Spinal cord (tissue), 10 donors: ENCODE results near the gene TFB2M. TPM values are rescaled to one million over a fixed set of nuclear protein-coding genes. Genes with fewer than 3 reads are reported as not detected.

ENCODE experiments used
- DNase-seq, 6 donors: peaks; one replicate each; pipeline versions ENCODE4 v3.0.0 to v3.0.0-alpha.2; 2013 to 2015; ENCODE audit warnings: low spot score in 6 of 6, low read depth in 4 of 6
- H3K27ac ChIP-seq: one replicate; pipeline ENCODE4 v1.5.1; 2013; ENCODE audit warnings: low read depth, low read length, control low read depth
- H3K27me3 ChIP-seq: one replicate; pipeline ENCODE4 v1.6.1; 2013; ENCODE audit warnings: low read length; ENCODE audit not compliant: control insufficient read depth, insufficient read depth
- H3K36me3 ChIP-seq: one replicate; pipeline ENCODE4 v1.6.1; 2013; ENCODE audit warnings: low read length; ENCODE audit not compliant: control insufficient read depth, insufficient read depth
- H3K4me1 ChIP-seq: one replicate; pipeline ENCODE4 v1.6.1; 2013; ENCODE audit warnings: low read length; ENCODE audit not compliant: control insufficient read depth, insufficient read depth
- H3K4me3 ChIP-seq: one replicate; pipeline ENCODE4 v1.5.1; 2013; ENCODE audit warnings: low read depth, low read length, control low read depth
- H3K9me3 ChIP-seq: one replicate; pipeline ENCODE4 v1.6.1; 2013; ENCODE audit warnings: low read length; ENCODE audit not compliant: control insufficient read depth, insufficient read depth
- WGBS: methylation state at CpG from one replicate; pipeline ENCODE4 v1.1.5; 2013; ENCODE audit warnings: missing lambda C conversion rate; ENCODE audit not compliant: insufficient coverage; 5-methylcytosine and 5-hydroxymethylcytosine counted together
- polyA plus RNA-seq, 2 donors: library from polyadenylated mRNA; unstranded; fragments of 120-200 nt; gene quantifications; one replicate each; pipeline ENCODE4 v1.2.1, GENCODE V29; 2013; ENCODE audit not compliant: insufficient read length in 2 of 2
- total RNA-seq, 2 donors: library from RNA; depleted of rRNA in 1 of 2; stranded (reverse); fragments of 120-200 nt in 1 of 2; fragments of >200 nt in 1 of 2; gene quantifications; one replicate each; pipeline versions ENCODE4 v1.2.3 to v1.2.4, GENCODE V29; 2013 to 2014
- donor health status: healthy.

TFB2M gene
- total and polyA plus RNA-seq, 4 donors: 8.1 to 14.4 (median 9.0) TPM

DNA sequence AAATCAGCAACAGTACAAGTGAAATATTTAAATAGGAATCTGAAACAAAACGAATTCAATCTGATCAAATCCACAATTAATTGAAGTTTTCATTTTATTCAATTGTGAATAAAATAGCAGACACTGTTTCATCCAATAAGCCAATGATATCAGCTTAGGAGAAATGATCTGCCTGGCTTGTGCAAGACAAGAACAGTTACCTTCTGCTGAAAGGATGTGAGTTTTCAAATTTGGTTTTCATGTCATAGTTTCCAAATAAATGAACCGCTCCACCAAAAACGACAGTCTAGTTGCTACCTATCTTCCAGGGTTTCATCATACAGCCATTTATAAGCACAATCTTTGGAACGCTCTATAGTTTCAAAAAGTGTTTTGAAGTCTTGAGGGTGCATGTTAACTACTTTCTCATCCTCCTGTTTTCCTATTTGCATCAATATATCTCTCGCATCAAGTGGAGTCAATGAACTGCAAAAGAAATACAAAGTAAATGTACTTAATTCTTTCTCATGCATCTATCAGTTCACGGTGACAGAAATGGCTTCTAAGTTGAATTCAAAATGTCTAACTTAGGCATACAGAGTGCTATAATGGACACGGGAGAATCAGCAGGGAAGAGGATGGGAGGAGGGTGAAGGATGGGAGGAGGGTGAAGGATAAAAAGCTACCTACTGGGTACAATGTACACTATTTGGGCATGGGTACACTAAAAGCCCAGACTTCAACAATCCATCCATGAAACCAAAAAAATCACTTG, 25.1 kb downstream of the TFB2M start:
- whole genome bisulfite sequencing: 100% methylated on average over 1 of the region's 7 CpGs

DNA sequence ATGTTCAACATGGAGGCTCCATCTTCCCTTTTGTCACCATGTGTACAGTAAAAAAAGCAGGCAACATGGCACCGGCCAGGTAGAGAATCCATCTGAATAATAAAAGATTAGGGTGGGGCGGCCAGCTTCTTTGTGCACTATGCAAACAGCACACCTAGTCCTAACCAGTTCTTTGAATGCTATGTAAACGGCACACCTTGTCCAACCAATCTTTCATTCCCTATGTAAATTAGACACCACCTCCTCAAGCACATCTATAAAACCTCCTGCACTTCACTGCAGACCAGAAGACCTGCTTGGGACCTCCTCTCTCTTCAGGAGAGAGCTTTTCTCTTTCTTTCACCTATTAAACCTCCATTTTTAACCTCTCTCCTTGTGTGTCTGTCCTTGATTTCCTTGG, 28.2 kb downstream of the TFB2M start:
- Histone ChIP-seq H3K4me1 (no peaks in the 10 kb centered on the region), H3K27me3 (no peaks in the 10 kb centered on the region), H3K27ac (no peak overlapping the region), H3K4me3 (no peak overlapping the region), H3K9me3 (no peaks in the 10 kb centered on the region), H3K36me3 (peaks cover 9% of the 10 kb centered on the region)
- no peak for DNase-seq
- 87% methylated on average over 1 of the region's 3 CpGs for WGBS

More for the DNA sequence above, 25.1 kb downstream of the TFB2M start:
- Histone ChIP-seq H3K27me3 (no peaks in the 10 kb centered on the region), H3K4me1 (no peaks in the 10 kb centered on the region), H3K36me3 (peaks cover 29% of the 10 kb centered on the region), H3K4me3 (no peak overlapping the region), H3K9me3 (no peaks in the 10 kb centered on the region), H3K27ac (no peak overlapping the region)
- DNase-seq: no peak

DNA sequence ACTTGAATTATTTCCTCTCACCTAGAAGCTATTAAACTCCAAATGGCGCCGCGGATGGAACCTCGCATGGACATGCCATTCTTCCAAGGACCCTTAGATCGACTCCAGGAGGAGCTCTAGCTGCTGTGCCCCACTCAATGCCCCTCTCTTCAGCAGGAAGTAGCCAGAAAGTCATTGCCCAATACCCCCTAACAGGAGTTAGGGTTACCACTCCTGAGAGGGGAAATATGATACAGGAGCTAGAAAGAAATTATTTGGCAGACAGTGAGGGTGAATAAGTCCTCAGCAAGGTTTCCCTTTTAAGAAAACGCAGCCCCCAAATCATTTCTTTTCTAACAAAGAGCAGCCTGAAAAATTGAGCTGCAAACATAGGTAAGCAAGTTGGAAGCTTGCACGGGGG, 28.6 kb downstream of the TFB2M start:
- Histone ChIP-seq H3K4me1 (no peaks in the 10 kb centered on the region), H3K36me3 (peaks cover 7% of the 10 kb centered on the region), H3K4me3 (no peak overlapping the region), H3K27me3 (no peaks in the 10 kb centered on the region), H3K27ac (no peak overlapping the region), H3K9me3 (no peaks in the 10 kb centered on the region)
- WGBS: 80% methylated on average over 5 of the region's 7 CpGs
- no peak for DNase-seq

DNA sequence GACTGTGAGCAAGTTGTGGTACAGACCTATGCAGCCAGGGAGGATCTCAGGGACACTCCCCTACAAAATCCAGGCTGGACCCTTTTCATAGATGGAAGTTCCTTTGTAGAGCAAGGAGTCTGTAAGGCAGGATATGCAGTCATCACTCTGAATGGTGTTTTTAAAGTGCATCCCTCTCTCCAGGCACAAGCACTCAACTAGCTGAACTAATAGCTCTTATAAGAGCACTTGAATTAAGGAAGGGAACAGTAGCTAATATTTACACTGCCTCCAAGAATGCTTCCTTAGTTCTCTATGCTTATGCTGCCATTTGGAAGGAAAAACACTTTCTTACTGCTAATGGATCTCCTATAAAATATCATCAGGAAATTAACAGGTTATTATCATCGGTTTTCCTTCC, 31.9 kb downstream of the TFB2M start:
- no CpG with 5 or more reads among the region's 1 CpG for WGBS
- H3K36me3 ChIP-seq: no peaks in the 10 kb centered on the region
- peak in 2 of 6 donors; percentile 2 to 26 for DNase-seq

DNA sequence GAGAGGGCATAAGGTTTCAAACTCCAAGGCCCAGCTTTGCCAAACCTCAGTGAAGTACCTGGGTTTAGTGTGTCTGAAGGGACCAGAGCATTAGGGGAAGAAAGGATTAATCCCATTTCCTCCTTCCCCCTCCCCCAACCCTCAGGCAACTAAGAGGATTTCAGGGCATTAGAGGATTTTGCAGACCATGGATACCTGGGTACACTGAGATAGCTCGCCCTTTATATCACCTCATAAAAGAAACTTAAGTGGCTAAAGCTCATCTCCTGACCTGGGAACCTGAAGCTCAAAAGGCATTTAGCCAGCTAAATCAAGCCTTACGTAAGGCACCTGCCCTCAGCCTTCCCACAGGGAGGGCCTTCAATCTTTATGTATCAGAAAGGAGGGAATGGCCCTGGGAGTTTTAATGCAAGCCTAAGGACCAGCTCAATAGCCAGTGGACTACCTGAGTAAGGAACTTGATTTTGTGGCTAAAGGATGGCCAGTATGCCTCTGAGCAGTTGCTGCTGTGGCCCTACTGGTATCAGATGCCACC, 32.6 kb downstream of the TFB2M start:
- H3K27me3 ChIP-seq: no peaks in the 10 kb centered on the region
- 90% methylated on average over 2 of the region's 2 CpGs for whole genome bisulfite sequencing
- H3K9me3 ChIP-seq: peaks cover 4% of the 10 kb centered on the region
- no peaks in the 10 kb centered on the region for H3K4me1 ChIP-seq
- H3K36me3 ChIP-seq: no peaks in the 10 kb centered on the region
- DNase-seq: no peak
- H3K4me3 ChIP-seq: no peak overlapping the region
- no peak overlapping the region for H3K27ac ChIP-seq

More for the DNA sequence above, 31.9 kb downstream of the TFB2M start:
- H3K9me3 ChIP-seq: peaks cover 4% of the 10 kb centered on the region
- no peaks in the 10 kb centered on the region for H3K4me1 ChIP-seq
- no peaks in the 10 kb centered on the region for H3K27me3 ChIP-seq
- no peak overlapping the region for H3K27ac ChIP-seq
- H3K4me3 ChIP-seq: no peak overlapping the region

DNA sequence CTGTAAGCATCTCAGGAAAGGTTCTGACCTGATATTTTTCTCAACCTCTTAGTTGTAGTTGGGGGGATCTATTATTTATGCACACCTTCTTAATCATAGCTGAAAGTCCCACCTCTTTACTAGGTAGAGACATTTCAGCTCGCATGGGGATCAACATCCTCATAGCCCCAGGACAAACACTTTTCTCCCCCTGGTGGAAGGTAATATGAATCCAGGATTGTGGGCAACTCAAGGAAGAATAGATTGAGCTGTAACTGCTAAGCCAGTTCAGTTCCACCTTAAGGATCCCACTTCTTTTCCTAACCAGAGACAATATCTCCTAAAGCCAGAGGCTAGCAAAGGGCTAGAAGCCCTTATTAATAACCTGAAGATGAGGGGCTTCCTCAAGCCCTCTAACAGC, 33.5 kb downstream of the TFB2M start:
- no CpG with 5 or more reads among the region's 1 CpG for WGBS
- Histone ChIP-seq H3K9me3 (peaks cover 4% of the 10 kb centered on the region), H3K4me3 (no peak overlapping the region), H3K27me3 (no peaks in the 10 kb centered on the region), H3K4me1 (no peaks in the 10 kb centered on the region), H3K27ac (no peak overlapping the region), H3K36me3 (no peaks in the 10 kb centered on the region)
- no peak for DNase-seq

DNA sequence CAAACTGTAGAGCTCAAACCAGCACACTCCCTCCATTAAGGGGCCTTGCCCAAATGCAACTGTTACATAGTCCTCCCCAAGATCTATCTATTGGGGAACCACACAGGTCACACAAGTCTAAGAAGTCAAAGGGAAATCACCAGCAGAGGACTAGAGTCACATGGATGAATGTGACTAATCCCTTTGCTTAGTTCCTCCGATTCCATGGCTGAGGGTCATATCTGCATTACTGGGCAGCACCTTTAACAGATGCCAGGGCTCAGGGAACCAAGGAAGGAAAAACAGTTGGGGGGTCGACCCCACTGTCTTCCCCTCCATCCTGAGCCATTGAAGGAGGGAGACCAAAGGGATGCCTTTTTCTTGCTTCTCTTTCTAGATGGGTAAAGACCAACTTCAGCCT, 35.6 kb downstream of the TFB2M start:
- DNase-seq: no peak
- Histone ChIP-seq H3K4me1 (no peaks in the 10 kb centered on the region), H3K9me3 (peaks cover 4% of the 10 kb centered on the region), H3K27ac (no peak overlapping the region), H3K27me3 (no peaks in the 10 kb centered on the region), H3K4me3 (no peak overlapping the region), H3K36me3 (no peaks in the 10 kb centered on the region)
- no CpG with 5 or more reads among the region's 2 CpGs for WGBS

DNA sequence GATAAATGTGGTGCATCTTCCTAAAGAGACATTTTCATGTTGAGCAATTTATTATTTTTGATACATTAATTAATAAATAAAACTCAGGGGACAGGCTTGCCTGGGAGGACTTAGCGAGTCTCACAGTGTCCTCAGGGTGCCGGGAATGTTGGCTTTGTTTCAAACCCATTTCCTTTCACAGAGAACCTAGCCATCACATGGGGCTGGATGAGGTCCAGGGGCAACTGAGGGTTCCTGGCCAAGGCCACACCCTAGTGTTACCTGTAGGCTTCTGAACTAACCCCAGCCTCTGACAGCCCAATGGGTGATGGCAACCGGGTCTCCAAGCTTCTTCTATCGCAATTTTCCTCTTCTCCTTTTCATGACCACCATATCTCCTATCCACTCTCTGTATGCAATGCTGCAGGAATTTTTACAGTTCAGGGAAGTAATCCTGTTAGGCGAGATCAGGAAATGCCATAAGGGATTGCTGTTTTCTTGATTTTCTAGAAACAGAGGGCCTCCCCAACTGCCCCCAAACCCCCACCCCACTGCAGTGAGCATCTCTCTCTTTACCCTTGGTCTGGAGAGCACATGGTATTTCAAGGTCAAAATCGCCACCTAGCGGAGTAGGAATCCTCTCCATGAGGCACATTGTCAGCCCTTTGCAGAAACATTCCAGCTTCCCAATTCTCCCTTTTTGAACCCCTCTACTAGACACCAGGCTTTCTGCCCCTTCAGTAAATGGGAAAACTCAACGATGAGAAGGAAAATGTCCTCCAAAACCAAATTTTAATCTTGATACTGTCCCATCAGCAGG, 36.9 kb downstream of the TFB2M start:
- Histone ChIP-seq H3K36me3 (no peaks in the 10 kb centered on the region), H3K4me3 (no peak overlapping the region), H3K4me1 (no peaks in the 10 kb centered on the region), H3K27me3 (no peaks in the 10 kb centered on the region), H3K9me3 (peaks cover 4% of the 10 kb centered on the region), H3K27ac (no peak overlapping the region)
- WGBS: 68% methylated on average over 5 of the region's 8 CpGs
- no peak for DNase-seq

DNA sequence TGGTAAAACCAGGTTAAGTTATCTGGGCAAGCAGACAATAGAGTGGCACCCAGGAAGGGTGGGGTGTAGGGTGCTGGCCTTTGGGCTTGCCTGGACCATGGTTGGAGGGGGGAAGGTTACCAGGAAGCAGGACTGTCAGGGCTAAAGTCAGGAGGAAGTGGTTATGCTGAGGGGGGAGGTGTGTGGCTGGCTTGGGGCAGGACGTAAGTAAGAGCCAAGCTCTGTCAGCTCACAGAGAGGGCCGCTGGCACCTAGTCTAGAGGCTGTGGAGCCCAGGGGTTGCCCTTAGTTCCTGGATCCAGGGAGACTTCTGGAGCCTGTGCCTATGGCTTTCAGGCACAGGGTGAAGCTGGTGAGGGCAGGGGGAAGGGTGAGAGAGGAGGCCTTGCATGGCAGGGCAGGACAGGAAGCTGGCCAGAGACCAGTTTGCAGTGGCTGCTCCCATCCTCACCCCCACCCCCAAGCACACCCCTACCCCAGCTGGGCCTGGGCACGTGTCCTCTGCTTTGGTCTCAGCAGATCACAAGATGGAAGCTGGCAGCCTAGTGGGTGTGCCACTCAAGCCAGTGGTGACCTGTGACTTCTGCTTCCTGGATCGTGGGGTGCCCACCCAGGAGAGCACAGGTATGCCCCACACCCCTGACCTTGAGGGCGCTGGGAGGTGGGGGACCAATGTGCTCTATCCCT, 38.5 kb downstream of the TFB2M start:
- Histone ChIP-seq H3K4me3 (no peak overlapping the region), H3K4me1 (no peaks in the 10 kb centered on the region), H3K9me3 (peaks cover 4% of the 10 kb centered on the region), H3K36me3 (no peaks in the 10 kb centered on the region), H3K27me3 (no peaks in the 10 kb centered on the region), H3K27ac (no peak overlapping the region)
- WGBS: 54% methylated on average over 5 of the region's 5 CpGs
- DNase-seq: no peak
